ENCODE measurements around the gene ARHGEF3.
"Not testable (repeated sequence)": the region's sequence is repeated elsewhere in the genome, so short reads cannot be mapped to it uniquely, and the experiment has no call there.

The ARHGEF3 gene

DNA sequence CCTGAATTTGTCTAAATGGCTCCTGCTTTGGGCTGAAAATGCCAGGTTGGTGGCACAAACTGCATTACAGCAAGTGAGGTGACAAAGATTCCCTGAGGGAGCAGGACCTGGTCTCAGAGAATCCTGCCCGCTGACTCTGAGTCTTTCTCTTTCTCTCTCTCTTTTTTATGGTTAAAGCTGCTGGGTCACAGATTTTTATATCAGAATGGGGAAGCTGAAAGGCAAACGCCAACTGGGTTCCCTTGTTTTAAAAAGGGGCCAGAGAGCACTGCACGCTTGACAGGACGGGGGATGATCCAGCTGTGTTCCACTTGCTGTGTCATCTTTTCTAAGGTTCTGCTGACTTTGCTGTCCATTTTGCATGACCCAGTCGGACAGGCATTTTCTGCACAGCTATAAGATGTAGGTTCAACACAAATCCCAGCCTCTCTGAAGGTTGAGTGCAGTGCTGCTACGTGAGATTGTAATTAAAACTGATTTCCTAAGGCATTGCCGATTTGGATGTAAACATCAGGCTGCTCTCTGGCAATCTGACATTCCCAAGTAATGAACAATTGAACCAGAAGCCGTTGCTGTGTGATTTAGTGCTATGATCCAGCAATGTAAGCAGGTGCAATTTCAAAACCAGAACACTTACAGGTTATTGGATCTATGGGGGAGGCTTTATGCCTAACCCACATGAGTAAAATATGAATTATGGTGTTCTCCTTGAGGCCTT is 25.8 kb downstream of the ARHGEF3 start:
- peak; percentile 26 for FAIRE-seq
- no peak for DNase-seq (ENCODE audit: insufficient read length, low spot score)

DNA sequence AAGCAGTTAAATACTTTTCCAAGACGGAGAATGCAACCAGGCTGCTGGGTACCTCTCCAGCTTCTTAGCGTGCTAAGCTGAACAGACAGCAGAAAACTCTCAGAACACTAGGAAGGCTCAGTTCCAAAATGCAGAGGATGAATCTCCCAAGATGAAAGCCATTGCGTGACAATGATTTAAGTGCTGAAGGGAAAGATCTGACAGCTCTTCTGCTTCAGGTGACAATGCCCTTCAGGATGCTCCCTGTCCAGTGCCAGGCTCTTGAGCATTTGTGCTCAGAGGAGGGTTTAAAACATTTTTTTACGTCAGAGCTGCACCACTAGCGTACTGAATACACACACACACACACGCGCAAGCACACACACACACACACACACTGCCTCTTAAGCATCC is 26.3 kb downstream of the ARHGEF3 start:
- FAIRE-seq, result no peak
- DNase-seq (ENCODE audit: insufficient read length, low spot score), result no peak

DNA sequence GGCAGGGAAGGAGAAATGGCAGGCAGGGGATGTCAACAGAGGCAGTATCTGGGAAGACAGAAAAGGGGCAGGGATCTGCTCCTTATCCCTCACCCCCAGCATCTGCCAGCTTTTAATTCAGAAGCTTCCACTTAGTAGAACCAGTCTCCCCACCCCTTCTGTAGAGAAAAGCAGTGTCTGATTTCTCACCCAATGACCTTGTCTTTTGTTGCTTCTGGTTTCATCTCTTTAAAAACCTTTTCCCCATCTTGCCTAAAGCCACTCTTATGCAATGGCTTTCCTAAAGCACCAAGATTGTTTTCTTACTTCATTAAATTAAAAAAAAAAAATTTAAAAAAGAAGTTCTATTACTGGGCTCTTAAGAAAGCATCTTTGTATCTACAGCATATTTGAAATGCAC is 27.8 kb downstream of the ARHGEF3 start:
- FAIRE-seq (no peak), DNase-seq (ENCODE audit: insufficient read length, low spot score) (no peak)

DNA sequence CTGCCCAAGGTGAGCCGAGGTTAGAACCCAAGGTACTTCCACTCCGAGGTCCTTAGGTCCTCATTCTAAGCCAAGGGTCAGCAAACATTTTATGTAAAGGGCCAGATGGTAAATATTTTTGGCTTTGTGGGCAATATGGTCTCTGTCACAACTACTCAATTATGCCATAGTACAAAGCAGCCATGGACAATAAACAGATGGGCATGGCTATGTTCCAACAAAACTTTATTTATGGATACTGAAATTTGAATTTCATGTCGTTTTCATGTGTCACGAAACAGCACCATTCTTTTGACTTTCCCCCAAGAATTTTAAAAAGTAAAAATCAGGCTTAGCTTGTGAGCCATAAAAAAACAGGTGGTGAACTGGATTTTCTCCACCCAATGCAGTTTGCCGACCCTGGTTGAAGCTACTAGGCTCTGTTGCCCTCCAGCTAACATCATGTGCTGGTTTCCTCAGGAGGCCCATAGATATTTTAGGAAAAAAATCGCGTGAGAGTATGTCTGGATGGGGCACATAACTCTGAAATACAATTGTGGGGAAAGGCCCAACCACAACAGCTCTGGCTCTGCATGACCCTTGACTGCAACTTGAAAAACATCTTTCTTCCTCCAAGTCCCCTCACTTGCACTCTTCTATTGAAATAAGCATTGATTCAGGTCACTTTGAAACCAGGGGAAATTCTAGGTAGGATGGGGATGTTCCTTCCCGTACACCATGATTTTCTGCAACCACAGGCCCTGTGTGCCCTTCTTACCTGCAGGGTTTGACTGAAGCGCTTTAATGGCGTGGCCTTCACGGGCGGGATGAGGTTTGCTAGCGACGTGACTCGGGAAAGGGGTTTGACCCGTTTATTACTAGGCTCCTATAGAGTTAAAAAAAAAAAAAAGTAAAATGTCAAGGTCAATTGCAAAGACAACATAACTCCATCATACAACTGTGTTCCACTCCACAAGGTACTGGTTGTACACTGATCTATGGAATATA is 28.5 kb downstream of the ARHGEF3 start:
- DNase-seq (ENCODE audit: insufficient read length, low spot score) (no peak), FAIRE-seq (no peak)

DNA sequence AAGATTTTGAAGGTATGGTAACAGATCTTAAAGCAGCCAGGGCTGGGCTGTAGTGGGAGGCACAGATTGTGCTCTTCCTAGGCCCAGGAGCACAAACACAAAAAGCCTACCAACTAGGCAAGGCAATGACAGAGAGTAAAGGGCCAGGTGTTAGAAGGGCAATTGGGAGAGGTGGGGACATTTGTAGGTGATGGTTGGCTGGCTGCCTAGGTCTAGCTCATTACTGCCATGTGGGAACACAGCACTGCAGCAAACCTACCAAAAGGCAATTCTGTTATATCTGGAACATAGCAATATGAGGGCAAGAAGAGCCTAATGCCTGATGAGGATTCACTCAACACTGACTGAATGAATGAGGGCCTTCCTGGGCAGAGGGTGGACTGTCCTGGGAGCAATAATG is 30.4 kb downstream of the ARHGEF3 start:
- DNase-seq (ENCODE audit: insufficient read length, low spot score), result no peak
- FAIRE-seq, result no peak

DNA sequence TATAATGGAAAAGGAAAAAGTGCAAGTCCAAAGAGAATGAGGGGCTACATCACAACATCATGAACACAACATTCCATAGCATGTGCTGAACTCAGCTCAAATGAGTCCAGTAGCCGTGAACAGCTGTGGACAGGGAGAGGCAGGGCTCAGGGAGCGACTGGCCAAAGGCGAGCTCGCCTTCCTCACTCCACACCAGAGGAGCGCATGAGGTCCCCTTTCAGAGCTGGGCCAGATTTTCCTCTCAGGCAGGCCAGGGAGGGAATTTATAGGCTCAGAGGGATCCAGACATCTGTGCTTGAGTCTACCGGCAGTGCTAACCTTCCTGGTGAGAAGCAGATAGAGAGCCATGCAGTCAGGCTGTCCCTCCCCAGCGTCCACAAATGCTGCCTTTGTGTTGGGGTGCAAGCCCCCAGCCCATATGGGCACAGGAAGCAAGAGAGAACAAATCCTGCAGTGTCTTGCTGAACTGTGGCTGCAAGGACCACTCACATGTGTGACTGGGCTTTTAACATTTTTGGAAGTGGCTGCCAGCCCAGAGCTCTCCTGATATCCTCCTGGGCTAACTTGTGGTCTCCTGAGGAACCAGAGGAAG is 32.5 kb downstream of the ARHGEF3 start:
- DNase-seq (ENCODE audit: insufficient read length, low spot score) (no peak), FAIRE-seq (no peak)

DNA sequence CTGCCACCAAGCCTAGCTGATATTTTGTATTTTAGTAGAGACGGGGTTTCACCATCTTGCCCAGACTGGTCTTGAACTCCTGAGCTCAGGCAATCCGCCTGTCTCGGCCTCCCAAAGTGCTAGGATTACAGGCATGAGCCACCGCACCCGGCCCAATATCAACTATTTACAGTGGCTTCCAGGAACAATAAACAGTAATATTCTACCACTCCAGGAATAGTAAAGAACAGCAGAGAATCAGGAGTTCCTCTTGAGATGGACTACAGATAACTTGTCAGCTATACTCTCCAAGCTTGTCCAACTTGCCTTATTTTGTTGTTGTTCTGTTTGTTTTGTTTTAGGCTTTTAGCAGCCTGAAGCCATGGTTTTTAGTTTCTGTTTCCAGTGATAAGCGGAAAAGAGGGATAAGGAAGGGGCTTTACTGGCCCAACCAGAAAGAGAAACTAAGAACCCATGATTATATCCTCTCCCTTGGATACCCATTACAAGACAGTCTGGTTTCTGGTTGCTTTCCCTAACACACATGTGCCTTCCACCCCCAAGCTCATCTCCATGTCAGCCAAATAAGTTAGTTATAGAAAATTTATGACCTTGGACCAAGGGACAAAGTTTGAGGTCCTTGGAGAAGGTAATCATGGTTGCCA is 36.7 kb downstream of the ARHGEF3 start:
- DNase-seq (ENCODE audit: insufficient read length, low spot score) (no peak), FAIRE-seq (no peak)

DNA sequence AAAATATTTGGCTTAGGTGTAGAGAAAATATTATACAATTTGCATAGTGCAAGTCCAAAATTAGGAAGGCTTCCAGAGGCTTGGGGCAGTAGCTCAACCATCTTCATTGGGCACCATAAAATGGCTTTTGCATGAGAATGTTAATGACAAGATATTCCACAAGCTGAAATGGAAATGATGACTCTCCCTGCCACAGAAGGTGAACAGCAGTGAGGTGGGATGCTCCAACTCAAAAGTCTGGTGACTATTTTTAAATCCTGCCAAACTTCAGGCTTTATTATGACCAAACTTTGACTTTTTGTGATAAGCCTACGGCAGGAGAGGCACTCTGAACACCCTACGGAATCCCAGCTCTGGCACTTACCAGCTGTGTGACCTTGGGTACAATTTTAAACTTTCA is 37.6 kb downstream of the ARHGEF3 start:
- no peak for FAIRE-seq

DNA sequence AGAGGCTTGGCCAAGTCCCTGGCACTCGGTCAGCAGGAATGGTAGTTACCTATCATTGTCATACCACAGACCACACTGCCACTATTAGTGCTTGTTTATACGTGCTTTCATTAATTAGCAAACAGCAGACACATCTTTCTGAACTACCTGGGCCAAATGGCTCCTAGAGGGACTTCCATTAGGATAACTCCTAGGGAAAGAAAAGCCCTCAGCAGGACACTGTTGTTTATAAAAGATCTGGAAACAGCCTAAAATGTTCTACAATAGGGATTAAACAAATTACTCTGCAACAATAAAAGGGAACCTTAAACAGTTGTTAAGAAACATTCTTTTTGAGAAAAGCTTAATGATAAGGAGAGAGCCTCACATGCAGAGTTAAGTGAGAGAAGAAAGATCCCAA is 38.5 kb downstream of the ARHGEF3 start:
- DNase-seq (ENCODE audit: insufficient read length, low spot score) (no peak), FAIRE-seq (no peak)

More for the DNA sequence above, 37.6 kb downstream of the ARHGEF3 start:
- no peak for DNase-seq (ENCODE audit: insufficient read length, low spot score)

DNA sequence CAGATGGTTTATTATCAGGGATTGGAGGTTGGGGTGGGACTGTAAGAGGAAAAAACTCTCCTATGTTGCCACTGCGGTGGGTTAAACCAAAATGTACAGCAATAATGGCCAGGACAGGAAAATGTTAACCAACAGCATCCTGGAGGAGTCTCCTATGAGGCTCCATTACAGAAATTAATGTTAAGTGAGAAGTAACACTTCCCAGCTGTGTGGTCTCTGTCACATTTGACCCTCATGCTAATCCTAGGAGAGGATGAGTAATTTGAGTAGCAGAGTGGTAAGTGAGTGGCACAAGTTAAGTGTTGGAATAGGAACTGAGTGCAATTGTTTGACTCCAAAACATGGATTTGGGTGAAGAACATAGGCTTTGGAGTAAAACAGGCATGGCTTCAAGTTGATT is 39.0 kb downstream of the ARHGEF3 start:
- FAIRE-seq (no peak), DNase-seq (ENCODE audit: insufficient read length, low spot score) (no peak)

DNA sequence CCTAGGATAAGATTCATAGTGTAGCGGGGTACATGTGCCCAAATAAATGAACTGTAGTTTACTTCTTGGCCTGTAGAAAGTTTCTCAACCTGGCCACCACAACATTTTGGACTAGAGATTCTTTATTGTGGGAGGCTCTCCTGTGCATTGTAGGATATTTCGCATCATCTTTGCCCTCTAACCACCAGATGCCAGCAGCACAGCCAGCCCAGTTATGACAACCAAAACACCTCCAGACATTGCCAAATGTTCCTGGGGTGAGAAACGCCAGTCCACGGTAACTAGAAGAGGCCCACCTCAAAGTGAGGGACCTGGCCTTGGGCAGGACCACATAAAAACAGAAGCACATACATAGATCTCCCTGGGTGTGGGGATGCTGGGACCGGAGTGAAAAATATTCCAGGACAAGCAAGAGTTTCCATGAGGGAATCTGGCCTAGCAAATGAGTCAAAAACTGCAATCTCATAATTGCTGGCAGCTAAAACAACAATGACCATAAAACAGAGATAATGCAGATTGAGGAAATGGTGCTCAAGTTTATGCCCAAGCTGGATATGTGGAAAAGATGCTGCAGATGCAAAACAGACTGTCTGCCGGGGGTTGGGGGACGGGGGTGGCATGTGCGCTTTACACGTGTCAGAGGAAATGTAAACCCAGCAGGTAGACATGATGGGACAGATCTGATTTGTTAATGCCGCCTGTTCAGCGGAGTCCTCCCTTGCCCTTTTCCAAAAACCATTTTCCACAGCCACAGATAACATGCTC is 39.7 kb downstream of the ARHGEF3 start:
- no peak for FAIRE-seq
- DNase-seq (ENCODE audit: insufficient read length, low spot score), result no peak

DNA sequence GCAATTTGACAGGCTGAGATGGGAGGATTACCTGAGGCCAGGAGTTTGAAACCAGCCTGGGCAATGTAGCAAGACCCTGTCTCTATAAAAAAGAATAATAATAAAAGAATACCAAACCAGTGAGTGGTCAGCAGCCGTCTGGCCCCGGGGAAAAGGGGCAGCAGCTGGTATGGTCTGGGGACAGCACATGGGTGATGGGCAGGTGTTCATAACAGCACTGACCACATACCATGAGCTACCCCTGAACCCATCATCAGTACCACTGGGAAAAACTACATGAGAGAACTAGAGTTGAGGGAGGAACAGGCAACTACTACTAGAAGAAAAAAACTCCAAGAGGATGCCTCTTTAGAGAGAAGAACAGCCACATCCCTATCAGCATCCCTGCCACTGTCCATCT is 40.7 kb downstream of the ARHGEF3 start:
- FAIRE-seq, result no peak
- no peak for DNase-seq (ENCODE audit: insufficient read length, low spot score)

DNA sequence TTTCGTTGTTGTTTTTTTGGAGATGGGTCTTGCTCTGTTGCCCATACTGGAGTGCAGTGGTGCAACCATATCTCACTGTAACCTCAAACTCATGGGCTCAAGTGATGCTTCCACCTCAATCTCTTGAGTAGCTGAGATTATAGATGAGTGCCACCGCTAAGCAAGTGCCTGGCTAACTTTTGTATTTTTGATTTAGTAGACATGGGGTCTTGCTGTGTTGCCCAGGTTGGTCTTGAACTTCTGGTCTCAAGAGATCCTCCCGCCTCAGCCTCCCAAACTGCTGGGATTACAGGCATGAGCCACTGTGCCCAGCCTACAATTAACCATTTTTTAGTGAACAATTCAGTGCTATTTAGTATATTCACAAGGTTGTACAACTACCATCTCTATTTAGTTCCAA is 42.2 kb downstream of the ARHGEF3 start:
- FAIRE-seq (peak; percentile 23), DNase-seq (ENCODE audit: insufficient read length, low spot score) (no peak)

DNA sequence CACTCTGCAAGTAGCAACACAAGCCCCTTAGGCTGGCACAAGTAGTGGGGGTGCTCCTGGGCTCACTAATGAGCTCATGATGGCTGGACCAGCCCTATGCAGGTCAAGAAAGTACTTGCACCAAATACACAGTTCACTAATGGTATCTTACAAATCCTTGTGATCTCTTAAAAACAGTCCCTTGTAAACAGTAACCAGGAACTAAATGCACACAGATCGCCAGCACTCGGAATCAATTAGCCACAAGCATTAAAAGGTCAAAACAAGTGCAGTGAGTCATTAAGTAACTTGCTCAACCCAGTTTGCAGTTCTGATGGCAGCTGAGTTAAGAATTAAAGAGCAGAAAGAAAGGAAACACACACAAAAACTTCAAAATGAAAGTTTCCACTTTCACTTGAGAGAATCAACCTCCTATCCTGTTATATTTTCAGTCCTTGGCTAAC is 43.2 kb downstream of the ARHGEF3 start:
- DNase-seq (ENCODE audit: insufficient read length, low spot score) (peak; percentile 39), FAIRE-seq (peak; percentile 94)

DNA sequence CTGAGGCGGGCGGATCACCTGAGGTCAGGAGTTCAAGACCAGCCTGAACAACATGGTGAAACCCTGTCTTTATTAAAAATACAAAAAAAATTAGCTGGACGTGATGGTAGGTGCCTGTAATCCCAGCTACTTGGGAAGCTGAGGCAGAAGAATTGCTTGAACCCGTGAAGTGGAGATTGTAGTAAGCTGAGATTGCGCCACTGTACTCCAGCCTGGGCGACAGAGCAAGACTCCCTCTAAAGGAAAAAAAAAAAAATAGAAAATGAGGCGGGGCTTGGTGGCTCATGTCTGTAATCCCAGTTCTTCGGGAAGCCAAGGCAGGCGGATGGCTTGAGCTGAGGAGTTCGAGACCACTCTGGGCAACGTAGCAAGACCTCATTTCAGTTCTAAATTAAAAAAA is 43.7 kb downstream of the ARHGEF3 start:
- not testable (repeated sequence) for FAIRE-seq

DNA sequence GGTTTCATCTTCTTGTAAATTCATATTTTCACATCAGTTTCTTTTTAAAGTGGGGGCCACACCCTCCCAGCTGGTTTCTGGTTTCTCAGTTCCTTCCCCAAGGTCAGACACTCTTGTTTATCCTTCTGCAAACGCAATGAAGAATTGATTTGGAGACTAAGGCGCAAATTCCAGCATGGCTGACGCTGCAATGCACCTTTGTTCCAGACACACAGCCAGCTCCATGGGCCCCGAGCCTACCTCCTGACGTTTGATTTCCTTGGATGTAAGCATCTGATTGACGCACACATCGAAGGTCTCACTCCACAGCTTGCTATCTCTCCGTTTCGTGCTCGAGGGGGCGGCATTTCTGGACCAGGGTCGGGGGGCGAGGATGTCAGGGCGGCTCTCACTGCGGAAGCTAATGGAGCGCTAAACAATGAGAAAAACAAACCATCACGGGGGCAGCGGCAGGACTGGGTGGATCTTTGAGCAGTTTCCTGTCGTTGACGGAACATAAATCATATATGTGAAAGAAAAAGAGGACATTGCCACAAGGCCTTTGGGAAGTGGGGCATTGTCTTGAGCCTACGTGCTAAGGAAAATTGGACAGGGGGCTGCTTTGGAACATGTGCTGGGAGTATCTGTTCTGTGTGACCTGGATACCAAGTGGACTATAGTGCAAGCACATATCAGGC is 46.9 kb downstream of the ARHGEF3 start:
- DNase-seq (ENCODE audit: insufficient read length, low spot score), result no peak
- FAIRE-seq, result peak; percentile 90

More for the DNA sequence above, 43.7 kb downstream of the ARHGEF3 start:
- DNase-seq (ENCODE audit: insufficient read length, low spot score), result not testable (repeated sequence)

DNA sequence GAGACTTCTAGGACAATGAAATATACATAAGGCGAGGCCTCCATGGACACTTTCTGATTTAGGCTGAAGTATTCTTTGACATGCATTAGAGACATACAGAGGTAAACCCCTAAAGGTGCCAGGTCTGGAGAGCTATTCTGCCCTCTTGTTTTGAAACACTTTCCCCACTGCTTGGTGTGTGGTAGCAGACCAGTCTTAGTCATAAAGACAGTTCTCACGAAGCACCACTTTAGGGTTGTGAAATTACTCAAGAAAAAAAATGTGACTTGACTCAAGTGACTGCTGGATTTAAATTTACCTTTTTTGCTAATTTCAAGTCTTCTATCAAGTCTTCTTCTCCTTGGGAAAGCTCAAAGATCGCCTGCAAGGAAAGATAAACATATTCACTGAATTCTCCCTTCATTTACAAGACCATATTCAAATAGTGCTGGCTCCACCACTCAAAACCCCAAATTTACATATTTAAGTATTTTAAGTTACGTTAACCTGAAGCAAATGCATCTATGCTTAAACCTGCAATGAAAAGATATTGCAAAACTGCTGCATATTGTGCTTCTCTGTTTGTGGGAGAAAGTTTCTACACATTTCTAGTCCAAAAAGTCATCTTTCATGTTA is 48.4 kb downstream of the ARHGEF3 start:
- no peak for DNase-seq (ENCODE audit: insufficient read length, low spot score)

DNA sequence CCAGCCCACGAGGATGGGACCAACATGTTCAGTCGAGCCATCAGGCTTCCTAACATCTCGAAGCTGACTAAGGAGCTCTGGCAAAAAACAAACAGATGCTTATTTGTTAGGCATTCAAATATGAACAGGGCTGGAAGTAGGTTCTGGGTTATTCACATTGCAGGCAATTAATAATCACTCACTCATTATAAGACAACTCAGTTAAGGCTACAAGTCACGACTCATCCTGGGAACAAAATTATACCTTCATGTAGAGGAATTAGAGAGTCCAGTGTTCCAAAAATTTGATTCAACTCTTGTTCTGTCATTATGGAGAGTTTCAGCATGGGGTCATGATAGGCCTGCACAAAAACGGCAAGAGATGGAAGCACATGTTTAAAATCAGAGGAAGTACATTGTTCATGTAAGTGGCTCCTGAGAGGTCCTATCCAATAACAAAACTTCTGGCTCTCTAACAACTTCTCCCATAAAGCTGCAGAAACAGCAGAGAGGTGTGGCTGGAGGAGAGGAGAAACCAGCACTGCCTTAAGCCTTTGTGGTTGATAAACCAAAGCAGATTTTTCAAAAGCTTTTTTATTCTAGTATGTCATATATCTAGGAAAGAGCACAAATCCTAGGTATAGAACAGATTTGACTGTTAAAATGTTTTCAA is 50.6 kb downstream of the ARHGEF3 start:
- no peak for DNase-seq (ENCODE audit: insufficient read length, low spot score)
- no peak for FAIRE-seq

More for the DNA sequence above, 48.4 kb downstream of the ARHGEF3 start:
- peak; percentile 83 for FAIRE-seq

Measured in GM19239 (cell line).